ENCODE data around the gene CAPN2.

CAPN2 gene

GRCh38 chr1:223712194-223712849, at the start of gene CAPN2:
CAPN2 (plus strand) TSS chr1:223712539; CDS start chr1:223712641, 102 bp downstream.
- peak; percentile 77 for DNase-seq (ENCODE audit: insufficient read length, low spot score)
- peak; percentile 52 for FAIRE-seq

GRCh38 chr1:223662943-223663342, 49.4 kb upstream of the CAPN2 start:
- DNase-seq (ENCODE audit: insufficient read length, low spot score) (no peak), FAIRE-seq (no peak)

GRCh38 chr1:223664106-223664505, 48.2 kb upstream of the CAPN2 start:
- DNase-seq (ENCODE audit: insufficient read length, low spot score) (no peak), FAIRE-seq (no peak)

GRCh38 chr1:223665592-223666312, 46.6 kb upstream of the CAPN2 start, which contains the start of gene CAPN8:
CAPN8 (minus strand) TSS chr1:223665701; CDS start chr1:223665646, 55 bp downstream.
- no peak for DNase-seq (ENCODE audit: insufficient read length, low spot score)
- no peak for FAIRE-seq

GRCh38 chr1:223667484-223668182, 44.7 kb upstream of the CAPN2 start:
- DNase-seq (ENCODE audit: insufficient read length, low spot score), result no peak
- no peak for FAIRE-seq

- no peak for DNase-seq (ENCODE audit: insufficient read length, low spot score)
- no peak for FAIRE-seq
These were observed 43.1 kb upstream of the CAPN2 start for GRCh38 chr1:223669003-223669795.

GRCh38 chr1:223670458-223671159, 41.7 kb upstream of the CAPN2 start:
- DNase-seq (ENCODE audit: insufficient read length, low spot score) (peak; percentile 36), FAIRE-seq (peak; percentile 28)

- DNase-seq (ENCODE audit: insufficient read length, low spot score), result no peak
- no peak for FAIRE-seq
These were observed 38.0 kb upstream of the CAPN2 start for GRCh38 chr1:223674119-223674890.

- FAIRE-seq (no peak), DNase-seq (ENCODE audit: insufficient read length, low spot score) (no peak)
These were observed 33.5 kb upstream of the CAPN2 start for GRCh38 chr1:223678841-223679240.

- DNase-seq (ENCODE audit: insufficient read length, low spot score) (no peak), FAIRE-seq (no peak)
These were observed 32.2 kb upstream of the CAPN2 start for GRCh38 chr1:223680188-223680587.

- FAIRE-seq, result no peak
These were observed 29.8 kb upstream of the CAPN2 start for GRCh38 chr1:223682502-223682901.

GRCh38 chr1:223683586-223684487, 28.5 kb upstream of the CAPN2 start:
- peak; percentile 20 for FAIRE-seq

More at GRCh38 chr1:223682502-223682901, 29.8 kb upstream of the CAPN2 start:
- DNase-seq (ENCODE audit: insufficient read length, low spot score), result no peak

GRCh38 chr1:223684488-223684792, 27.9 kb upstream of the CAPN2 start:
- DNase-seq (ENCODE audit: insufficient read length, low spot score), result no peak

More at GRCh38 chr1:223683586-223684487, 28.5 kb upstream of the CAPN2 start:
- peak; percentile 69 for DNase-seq (ENCODE audit: insufficient read length, low spot score)

GRCh38 chr1:223691121-223691520, 21.2 kb upstream of the CAPN2 start:
- DNase-seq (ENCODE audit: insufficient read length, low spot score), result no peak
- FAIRE-seq, result no peak

More at GRCh38 chr1:223684488-223684792, 27.9 kb upstream of the CAPN2 start:
- no peak for FAIRE-seq

GRCh38 chr1:223695014-223695548, 17.3 kb upstream of the CAPN2 start:
- FAIRE-seq (no peak), DNase-seq (ENCODE audit: insufficient read length, low spot score) (no peak)

GRCh38 chr1:223695941-223696340, 16.4 kb upstream of the CAPN2 start:
- FAIRE-seq (no peak), DNase-seq (ENCODE audit: insufficient read length, low spot score) (no peak)

GRCh38 chr1:223700388-223700918, 11.9 kb upstream of the CAPN2 start:
- DNase-seq (ENCODE audit: insufficient read length, low spot score) (no peak), FAIRE-seq (no peak)
